Hepatocyte (in vitro differentiated cells): ENCODE results near the gene SPECC1. TPM values are rescaled to one million over a fixed set of nuclear protein-coding genes. Genes with fewer than 3 reads are reported as not detected.
A peak's percentile ranks its signal among the peaks of the same experiment; 100 is the strongest.
"Not testable (repeated sequence)": the region's sequence is repeated elsewhere in the genome, so short reads cannot be mapped to it uniquely, and the experiment has no call there.

Source experiments
- DNase-seq: peaks from one replicate; pipeline ENCODE4 v3.0.0-alpha.2; 2016; ENCODE audit warnings: low spot score
- H2AFZ ChIP-seq: fragments of 200-600 bp; sonication (generic); 2 replicates; pipeline ENCODE4 v1.6.0; 2016; ENCODE audit warnings: antibody characterized with exemption, mild to moderate bottlenecking
- H3K27ac ChIP-seq: fragments of 200-600 bp; sonication (generic); 2 replicates; pipeline ENCODE4 v1.5.1; 2016; ENCODE audit warnings: mild to moderate bottlenecking
- H3K27me3 ChIP-seq: fragments of 200-600 bp; sonication (generic); 2 replicates; pipeline ENCODE4 v1.6.1; 2016
- H3K36me3 ChIP-seq: fragments of 200-600 bp; sonication (generic); replicated peaks from 2 replicates; pipeline ENCODE4 v1.5.1; 2016; ENCODE audit warnings: low read depth; ENCODE audit not compliant: insufficient read depth
- H3K4me1 ChIP-seq: fragments of 200-600 bp; sonication (generic); 2 replicates; pipeline ENCODE4 v1.5.1; 2016; ENCODE audit warnings: mild to moderate bottlenecking, moderate library complexity; ENCODE audit not compliant: insufficient read depth
- H3K4me2 ChIP-seq: fragments of 200-600 bp; sonication (generic); 2 replicates; pipeline ENCODE4 v1.6.0; 2016
- H3K4me3 ChIP-seq: fragments of 200-600 bp; sonication (generic); 2 replicates; pipeline ENCODE4 v1.5.1; 2016; ENCODE audit warnings: mild to moderate bottlenecking
- H3K79me2 ChIP-seq: fragments of 200-600 bp; sonication (generic); 2 replicates; pipeline ENCODE4 v1.6.0; 2017; ENCODE audit warnings: mild to moderate bottlenecking
- H3K9me2 ChIP-seq: fragments of 200-600 bp; sonication (generic); replicated peaks from 2 replicates; pipeline ENCODE4 v1.6.0; 2017; ENCODE audit warnings: mild to moderate bottlenecking; ENCODE audit not compliant: insufficient read depth
- H3K9me3 ChIP-seq: fragments of 200-600 bp; sonication (generic); 2 replicates; pipeline ENCODE4 v1.5.1; 2016; ENCODE audit warnings: low read depth, mild to moderate bottlenecking
- H4K20me1 ChIP-seq: fragments of 200-600 bp; sonication (generic); 2 replicates; pipeline ENCODE4 v1.6.0; 2016; ENCODE audit warnings: mild to moderate bottlenecking; ENCODE audit not compliant: insufficient read depth, poor library complexity, severe bottlenecking
- WGBS: methylation state at CpG from one replicate; pipeline ENCODE4 v1.1.6; 2016; ENCODE audit warnings: low lambda C conversion rate; ENCODE audit errors: missing lambda C conversion rate; 5-methylcytosine and 5-hydroxymethylcytosine counted together
- polyA plus RNA-seq: library from polyadenylated mRNA; unstranded; fragments of >200 nt; fragmentation: Nextera tagmentation; extraction: Ambion mirVana; gene quantifications from 2 replicates; pipeline ENCODE4 v1.2.1, GENCODE V29; 2016
- small RNA-seq: library from RNA; depleted of rRNA; stranded (forward); fragments of <200 nt; gene quantifications from one replicate; pipeline ENCODE3, GENCODE V24; 2014
- total RNA-seq: library from RNA; depleted of rRNA; stranded (reverse); fragments of >200 nt; gene quantifications from 2 replicates; pipeline ENCODE4 v1.2.3, GENCODE V29; 2014
- TF ChIP-seq, protein P1 (sequence below): fragments of 200-600 bp; sonication (generic); IDR thresholded peaks from 2 replicates; pipeline ENCODE4 v1.5.1; 2016; ENCODE audit warnings: antibody characterized with exemption, mild to moderate bottlenecking; ENCODE audit not compliant: poor library complexity

The SPECC1 gene
- total and polyA plus RNA-seq, 2 experiments from 2014 or later: 20.4 to 57.5 TPM

- peak; percentile 76 for DNase-seq
- WGBS: 26% methylated on average over 38 of the region's 47 CpGs
- H3K27ac ChIP-seq, H3K4me1 ChIP-seq, H3K36me3 ChIP-seq, H3K27me3 ChIP-seq, H3K9me3 ChIP-seq, H4K20me1 ChIP-seq, H3K9me2 ChIP-seq, H3K4me3 ChIP-seq, H3K79me2 ChIP-seq: not testable (repeated sequence)
- peak overlapping the region; percentile 68 for H2AFZ ChIP-seq
- peak overlapping the region; percentile 91 for H3K4me2 ChIP-seq
- TF ChIP-seq, protein P1, sequence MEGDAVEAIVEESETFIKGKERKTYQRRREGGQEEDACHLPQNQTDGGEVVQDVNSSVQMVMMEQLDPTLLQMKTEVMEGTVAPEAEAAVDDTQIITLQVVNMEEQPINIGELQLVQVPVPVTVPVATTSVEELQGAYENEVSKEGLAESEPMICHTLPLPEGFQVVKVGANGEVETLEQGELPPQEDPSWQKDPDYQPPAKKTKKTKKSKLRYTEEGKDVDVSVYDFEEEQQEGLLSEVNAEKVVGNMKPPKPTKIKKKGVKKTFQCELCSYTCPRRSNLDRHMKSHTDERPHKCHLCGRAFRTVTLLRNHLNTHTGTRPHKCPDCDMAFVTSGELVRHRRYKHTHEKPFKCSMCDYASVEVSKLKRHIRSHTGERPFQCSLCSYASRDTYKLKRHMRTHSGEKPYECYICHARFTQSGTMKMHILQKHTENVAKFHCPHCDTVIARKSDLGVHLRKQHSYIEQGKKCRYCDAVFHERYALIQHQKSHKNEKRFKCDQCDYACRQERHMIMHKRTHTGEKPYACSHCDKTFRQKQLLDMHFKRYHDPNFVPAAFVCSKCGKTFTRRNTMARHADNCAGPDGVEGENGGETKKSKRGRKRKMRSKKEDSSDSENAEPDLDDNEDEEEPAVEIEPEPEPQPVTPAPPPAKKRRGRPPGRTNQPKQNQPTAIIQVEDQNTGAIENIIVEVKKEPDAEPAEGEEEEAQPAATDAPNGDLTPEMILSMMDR: peak; percentile 98
Observed at GRCh38 chr17:20320535-20321229, 311.5 kb downstream of the SPECC1 start.

- DNase-seq, H3K4me2 ChIP-seq, H4K20me1 ChIP-seq, H3K4me1 ChIP-seq, H3K9me3 ChIP-seq, H2AFZ ChIP-seq, H3K79me2 ChIP-seq, H3K27me3 ChIP-seq, H3K27ac ChIP-seq, H3K36me3 ChIP-seq, H3K4me3 ChIP-seq, H3K9me2 ChIP-seq: not testable (repeated sequence)
- WGBS: 97% methylated on average over 16 of the region's 32 CpGs
Observed at GRCh38 chr17:20321357-20321756, 312.2 kb downstream of the SPECC1 start.

DNA sequence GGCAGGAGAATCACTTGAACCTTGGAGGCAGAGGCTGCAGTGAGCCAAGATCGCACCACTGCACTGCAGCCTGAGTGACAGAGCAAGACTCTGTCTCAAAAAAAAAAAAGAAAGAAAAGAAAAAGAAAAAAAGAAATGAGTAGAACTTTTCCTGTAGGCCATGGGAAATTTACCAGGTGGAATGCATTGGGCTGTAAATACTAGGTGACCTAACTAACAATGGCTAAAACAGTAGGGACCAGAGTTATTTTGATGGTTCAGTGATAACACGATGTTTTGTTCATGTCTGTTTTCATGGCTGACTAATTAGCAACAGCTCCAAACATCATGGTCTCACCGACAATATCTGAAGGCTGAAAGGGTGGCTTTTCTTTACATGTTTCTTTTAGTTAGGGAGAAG, 318.6 kb downstream of the SPECC1 start:
- H3K4me3 ChIP-seq, H2AFZ ChIP-seq, H4K20me1 ChIP-seq, H3K27ac ChIP-seq, H3K4me2 ChIP-seq, H3K79me2 ChIP-seq, H3K9me2 ChIP-seq, H3K36me3 ChIP-seq, H3K27me3 ChIP-seq, DNase-seq, H3K9me3 ChIP-seq, H3K4me1 ChIP-seq: not testable (repeated sequence)
- 79% methylated on average over 3 of the region's 3 CpGs for WGBS

DNA sequence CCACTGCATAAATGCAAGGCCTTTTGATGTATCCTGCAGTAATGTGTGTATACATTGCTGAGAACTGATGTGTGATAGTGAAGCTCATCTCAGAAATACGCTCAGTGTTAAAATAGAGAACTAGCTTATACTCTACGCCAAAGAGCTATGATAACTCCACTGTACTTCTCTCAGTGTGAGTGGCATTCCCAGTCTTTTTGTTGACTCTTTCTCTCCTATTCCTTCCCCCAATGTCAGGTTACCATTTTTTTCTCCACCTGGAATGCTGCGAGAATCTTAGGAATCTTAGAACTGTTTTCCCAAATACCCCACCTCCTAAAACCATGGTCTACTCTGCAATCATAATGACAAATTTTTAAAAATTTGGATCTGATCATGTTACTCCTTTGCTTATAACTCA, 342.2 kb downstream of the SPECC1 start:
- not testable (repeated sequence) for H3K36me3 ChIP-seq, H3K9me2 ChIP-seq, H3K4me3 ChIP-seq, H2AFZ ChIP-seq, DNase-seq, H3K79me2 ChIP-seq, H3K4me2 ChIP-seq, H4K20me1 ChIP-seq, H3K9me3 ChIP-seq, H3K4me1 ChIP-seq, H3K27ac ChIP-seq, H3K27me3 ChIP-seq
- WGBS: 85% methylated on average over 2 of the region's 3 CpGs

- H3K27me3 ChIP-seq, H3K36me3 ChIP-seq, H2AFZ ChIP-seq, DNase-seq, H4K20me1 ChIP-seq, H3K79me2 ChIP-seq, H3K4me3 ChIP-seq, H3K27ac ChIP-seq, H3K4me2 ChIP-seq, H3K9me3 ChIP-seq, H3K4me1 ChIP-seq, H3K9me2 ChIP-seq: not testable (repeated sequence)
- 75% methylated on average over 3 of the region's 3 CpGs for WGBS
Observed at GRCh38 chr17:20352567-20352966, 343.4 kb downstream of the SPECC1 start.

GRCh38 chr17:20363846-20364245, 354.7 kb downstream of the SPECC1 start:
- H3K27me3 ChIP-seq, H3K4me3 ChIP-seq, H3K4me1 ChIP-seq, H3K9me2 ChIP-seq, H3K79me2 ChIP-seq, H3K36me3 ChIP-seq, H2AFZ ChIP-seq, H4K20me1 ChIP-seq, H3K9me3 ChIP-seq, DNase-seq, H3K4me2 ChIP-seq, H3K27ac ChIP-seq: not testable (repeated sequence)
- WGBS: 95% methylated on average over 2 of the region's 4 CpGs

Small RNAs within 50 kb of the gene (small RNA-seq; reads per million reads assigned to genes)
- gene AC008088.1: not detected
- gene RNU6-1057P: not detected
- gene RNU6-258P: not detected
- gene RNU6-467P: not detected

Other genes with a start within 250 kb of the SPECC1 start
- 14.6 and 18.0 TPM in 2 replicates for gene ULK2, start 141.4 kb upstream of the SPECC1 start, total RNA-seq
- gene ULK2, start 141.4 kb upstream of the SPECC1 start, polyA plus RNA-seq: 9.2 and 10.6 TPM in 2 replicates
- 19.6 and 19.8 TPM in 2 replicates for gene AKAP10, start 31.5 kb upstream of the SPECC1 start, total RNA-seq
- 15.5 and 17.6 TPM in 2 replicates for gene AKAP10, start 31.5 kb upstream of the SPECC1 start, polyA plus RNA-seq